HFFc6 (cell line): ENCODE data around the gene EPS15. TPM values are rescaled to one million over a fixed set of nuclear protein-coding genes. Genes with fewer than 3 reads are reported as not detected.
"Not testable (repeated sequence)": the region's sequence is repeated elsewhere in the genome, so short reads cannot be mapped to it uniquely, and the experiment has no call there.

Source experiments
- DNase-seq: peaks from one replicate; pipeline ENCODE4 v3.0.0-alpha.2; 2018
- H3K27ac Mint-ChIP-seq: 2 replicates; pipeline ENCODE4 v1.8.0; 2020; ENCODE audit warnings: mild to moderate bottlenecking, mixed read lengths
- H3K27me3 Mint-ChIP-seq: 2 replicates; pipeline ENCODE4 v1.8.0; 2021; ENCODE audit warnings: mild to moderate bottlenecking, moderate library complexity, mixed read lengths; ENCODE audit not compliant: insufficient read depth
- H3K36me3 Mint-ChIP-seq: 2 replicates; pipeline ENCODE4 v1.8.0; 2021; ENCODE audit warnings: low read depth, mixed read lengths
- H3K4me1 Mint-ChIP-seq: 2 replicates; pipeline ENCODE4 v1.8.0; 2020; ENCODE audit warnings: low read depth, mixed read lengths
- H3K4me3 Mint-ChIP-seq: 2 replicates; pipeline ENCODE4 v1.8.0; 2020; ENCODE audit warnings: mild to moderate bottlenecking, moderate library complexity, mixed read lengths
- H3K9me3 Mint-ChIP-seq: 2 replicates; pipeline ENCODE4 v1.8.0; 2020; ENCODE audit warnings: mild to moderate bottlenecking, mixed read lengths
- CTCF ChIP-seq: fragments of 200-600 bp; sonication (generic); IDR thresholded peaks from 2 replicates; pipeline ENCODE4 v1.5.0; 2021; ENCODE audit warnings: antibody characterized with exemption, mild to moderate bottlenecking
- total RNA-seq, 6 experiments: library from RNA; stranded (reverse); fragmentation: NEBNext Ultra II Directional; extraction: Animal tissue kit (Norgen Biotek cat#: 25700); gene quantifications; 2 replicates in 1 of 6; 3 replicates in 5 of 6; pipeline ENCODE4 v1.2.3, GENCODE V29; 2021

The EPS15 gene
- total RNA-seq, 6 experiments from 2014 or later, result 45.2 to 55.7 (median 49.6) TPM

DNA sequence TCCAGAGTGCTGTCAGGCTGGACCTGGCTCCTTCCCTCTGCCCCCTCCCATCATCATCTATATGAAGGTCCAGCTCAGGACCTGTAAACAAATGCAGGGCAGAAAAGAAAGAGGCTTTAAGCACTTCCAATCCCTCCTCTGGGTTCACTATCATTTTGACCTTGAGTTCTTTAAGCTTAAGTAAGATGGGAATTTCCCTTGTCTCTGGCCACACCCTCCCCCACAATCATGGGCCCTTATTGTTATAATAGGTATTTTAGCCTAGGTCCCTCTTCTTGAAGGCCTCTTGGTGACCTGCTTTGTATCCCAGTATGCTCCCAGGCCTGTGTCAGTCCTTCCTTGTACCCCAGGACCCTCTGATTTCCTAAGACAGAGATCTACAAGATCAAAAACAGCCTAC lies 45.1 kb upstream of the EPS15 start:
- no peaks in the 10 kb centered on the region for H3K36me3 Mint-ChIP-seq
- no peak overlapping the region for H3K4me3 Mint-ChIP-seq
- no peak for TF ChIP-seq CTCF
- peaks cover 18% of the 10 kb centered on the region for H3K4me1 Mint-ChIP-seq
- DNase-seq, result no peak
- H3K27me3 Mint-ChIP-seq, result peaks cover 1% of the 10 kb centered on the region; the same call in 1 of the 2 replicates
- no peak overlapping the region for H3K27ac Mint-ChIP-seq
- H3K9me3 Mint-ChIP-seq, result no peaks in the 10 kb centered on the region

DNA sequence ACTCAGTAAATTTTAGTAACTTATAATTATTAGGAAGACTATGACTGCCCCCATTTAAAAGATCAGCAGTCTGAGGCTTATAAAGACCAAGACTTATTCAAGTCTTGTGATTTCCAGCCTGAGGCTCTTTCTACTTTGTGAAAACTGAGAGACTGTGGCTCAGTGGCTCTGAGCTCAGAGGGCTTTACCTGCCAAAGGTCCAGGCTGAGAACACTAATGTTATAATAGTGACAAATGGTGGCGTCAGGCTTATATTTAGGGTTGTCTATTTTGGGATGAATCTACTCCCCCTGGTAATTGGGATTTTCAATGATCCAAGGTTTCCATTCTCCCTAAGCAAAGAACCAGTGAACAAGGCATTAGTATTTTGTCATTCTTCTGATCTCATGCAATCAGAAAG lies 42.6 kb upstream of the EPS15 start:
- H3K4me1 Mint-ChIP-seq, result peaks cover 41% of the 10 kb centered on the region
- H3K27ac Mint-ChIP-seq, result no peak overlapping the region
- no peaks in the 10 kb centered on the region for H3K36me3 Mint-ChIP-seq
- no peak overlapping the region for H3K4me3 Mint-ChIP-seq
- no peaks in the 10 kb centered on the region for H3K9me3 Mint-ChIP-seq
- TF ChIP-seq CTCF, result no peak
- DNase-seq, result no peak
- H3K27me3 Mint-ChIP-seq, result peaks cover 3% of the 10 kb centered on the region

DNA sequence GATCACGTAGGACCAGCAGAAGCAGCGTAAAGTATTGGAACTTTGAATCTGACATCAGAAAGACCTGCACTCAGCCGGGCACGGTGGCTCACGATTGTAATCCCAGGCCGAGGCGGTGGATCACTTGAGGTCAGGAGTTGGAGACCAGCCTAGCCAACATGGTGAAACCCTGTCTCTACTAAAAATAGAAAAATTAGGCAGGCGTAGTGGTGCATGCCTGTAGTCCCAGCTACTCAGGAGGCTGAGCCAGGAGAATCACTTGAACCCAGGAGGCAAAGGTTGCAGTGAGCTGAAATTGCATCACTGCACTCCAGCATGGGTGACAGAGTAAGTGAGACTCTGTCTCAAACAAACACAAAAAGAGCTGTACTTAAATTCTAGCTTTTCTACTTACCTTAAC lies 41.8 kb upstream of the EPS15 start:
- H3K36me3 Mint-ChIP-seq, H3K27me3 Mint-ChIP-seq, H3K4me3 Mint-ChIP-seq, H3K27ac Mint-ChIP-seq, DNase-seq, H3K9me3 Mint-ChIP-seq: not testable (repeated sequence)
- peaks cover 48% of the 10 kb centered on the region for H3K4me1 Mint-ChIP-seq

- Mint-ChIP-seq H3K4me3 (no peak overlapping the region), H3K27me3 (peaks cover 3% of the 10 kb centered on the region)
- no peak for DNase-seq
Observed at GRCh38 chr1:51560034-51560433, 41.0 kb upstream of the EPS15 start.

GRCh38 chr1:51559501-51559900 lies 40.4 kb upstream of the EPS15 start:
- Mint-ChIP-seq H3K27me3 (peaks cover 3% of the 10 kb centered on the region), H3K4me3 (peak overlapping the region; percentile 76), H3K9me3 (no peaks in the 10 kb centered on the region), H3K27ac (peak overlapping the region; percentile 85), H3K4me1 (peaks cover 49% of the 10 kb centered on the region), H3K36me3 (no peaks in the 10 kb centered on the region)
- DNase-seq, result no peak
- no peak for TF ChIP-seq CTCF

More at GRCh38 chr1:51560034-51560433, 41.0 kb upstream of the EPS15 start:
- Mint-ChIP-seq H3K36me3 (no peaks in the 10 kb centered on the region), H3K4me1 (peaks cover 49% of the 10 kb centered on the region), H3K9me3 (no peaks in the 10 kb centered on the region), H3K27ac (peak overlapping the region; percentile 85; the same call in 1 of the 2 replicates)
- no peak for TF ChIP-seq CTCF

DNA sequence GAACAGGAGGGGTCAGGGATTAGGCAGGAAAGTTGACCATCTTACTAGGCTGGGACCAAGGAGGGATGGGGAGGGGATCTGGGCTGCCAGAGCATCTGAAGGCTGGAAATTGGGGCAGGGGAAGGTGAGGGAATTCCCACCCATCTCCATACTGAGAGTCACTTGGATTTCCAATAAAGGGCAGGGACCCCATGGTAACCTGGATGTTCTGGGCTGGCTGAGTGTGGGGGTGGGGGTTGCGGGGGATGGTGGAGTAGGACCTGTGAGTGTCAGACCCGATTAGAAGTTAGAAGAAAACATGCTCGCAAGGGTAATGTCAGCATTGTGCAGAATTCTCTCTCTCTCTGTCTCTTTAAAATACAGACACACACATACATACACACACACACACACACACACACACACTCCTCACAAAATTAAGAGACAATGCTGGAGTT lies 40.0 kb upstream of the EPS15 start:
- Mint-ChIP-seq H3K9me3 (no peaks in the 10 kb centered on the region), H3K4me3 (peak overlapping the region; percentile 76), H3K36me3 (no peaks in the 10 kb centered on the region), H3K27me3 (peaks cover 2% of the 10 kb centered on the region; the same call in 1 of the 2 replicates), H3K4me1 (peaks cover 49% of the 10 kb centered on the region), H3K27ac (peak overlapping the region; percentile 85)
- DNase-seq, result no peak
- no peak for TF ChIP-seq CTCF
